T-helper 2 cell treated with Interferon-gamma antibody and Interleukin-4, amounts not matched to agents 100 ng/mL and 5 ng/mL, for 36 hours (primary cell): Measurements from ENCODE around the gene NUDC. TPM values are rescaled to one million over a fixed set of nuclear protein-coding genes. Genes with fewer than 3 reads are reported as not detected.
"Not testable (repeated sequence)": the region's sequence is repeated elsewhere in the genome, so short reads cannot be mapped to it uniquely, and the experiment has no call there.

Experiments
- intact Hi-C: fragments of 100-400 bp; cut with micrococcal nuclease; formaldehyde crosslinking; loops from one replicate; pipeline ENCODE4 v1.15.1; 2023
- total RNA-seq: library from RNA; stranded (reverse); gene quantifications from 2 replicates; pipeline ENCODE4 v1.2.3, GENCODE V29; 2022

Gene NUDC
- 88.6 and 91.4 TPM in 2 replicates for total RNA-seq

- intact Hi-C loops: loop anchor here (1.0 kb wide), 2 partner anchors 21 to 56 kb away; partner anchors contain the start of gene GPATCH3
These were observed at the start of gene NUDC for GRCh38 chr1:26921540-26922430. NUDC (plus strand) TSS chr1:26921743; CDS start chr1:26921849, 106 bp downstream.

DNA sequence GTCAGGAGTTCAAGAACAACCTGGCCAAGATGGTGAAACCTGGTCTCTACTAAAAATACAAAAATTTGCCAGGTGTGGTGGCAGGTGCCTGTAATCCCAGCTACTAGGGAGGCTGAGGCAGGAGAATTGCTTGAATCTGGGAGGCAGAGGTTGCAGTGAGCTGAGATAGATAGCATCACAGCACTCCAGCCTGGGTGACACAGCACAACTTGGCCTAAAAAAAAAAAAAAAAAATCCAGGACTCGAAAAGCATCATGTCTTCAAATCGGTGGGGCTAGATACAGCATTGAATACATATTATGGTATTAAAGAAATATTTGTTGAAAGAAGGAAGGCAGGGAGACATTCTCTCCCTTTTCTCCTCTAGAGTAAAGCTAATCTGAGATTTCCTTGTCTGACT, 48.4 kb upstream of the NUDC start:
- intact Hi-C loops: not testable (repeated sequence)

GRCh38 chr1:26874896-26875295, 46.6 kb upstream of the NUDC start:
- intact Hi-C loops: loop anchor here (5.0 kb wide), 1 partner anchor 63 kb away; no protein-coding TSS in a partner anchor

- intact Hi-C loops: loop anchor here (5.0 kb wide), 1 partner anchor 65 kb away; no protein-coding TSS in a partner anchor
These were observed 44.2 kb upstream of the NUDC start for GRCh38 chr1:26877326-26877725.

GRCh38 chr1:26879793-26880192, 41.8 kb upstream of the NUDC start:
- intact Hi-C loops: loop anchor here (5.0 kb wide), 1 partner anchor 67 kb away; no protein-coding TSS in a partner anchor

DNA sequence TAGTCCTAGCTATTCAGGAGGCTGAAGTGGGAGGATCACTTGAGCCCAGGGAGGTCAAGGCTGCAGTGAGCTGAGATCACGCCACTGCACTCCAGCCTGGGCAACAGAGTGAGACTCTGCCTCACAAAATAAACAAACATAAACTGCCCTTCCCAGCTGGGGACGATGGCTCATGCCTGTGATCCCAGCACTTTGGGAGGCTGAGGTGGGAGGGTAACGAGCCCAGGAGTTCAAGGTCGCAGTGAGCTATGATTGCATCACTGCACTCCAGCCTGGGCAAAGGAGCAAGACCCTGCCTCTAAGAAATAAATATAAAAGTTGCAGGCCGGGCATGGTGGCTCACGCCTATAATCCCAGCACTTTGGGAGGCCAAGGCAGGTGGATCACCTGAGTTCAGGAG, 39.9 kb upstream of the NUDC start:
- intact Hi-C loops: not testable (repeated sequence)

DNA sequence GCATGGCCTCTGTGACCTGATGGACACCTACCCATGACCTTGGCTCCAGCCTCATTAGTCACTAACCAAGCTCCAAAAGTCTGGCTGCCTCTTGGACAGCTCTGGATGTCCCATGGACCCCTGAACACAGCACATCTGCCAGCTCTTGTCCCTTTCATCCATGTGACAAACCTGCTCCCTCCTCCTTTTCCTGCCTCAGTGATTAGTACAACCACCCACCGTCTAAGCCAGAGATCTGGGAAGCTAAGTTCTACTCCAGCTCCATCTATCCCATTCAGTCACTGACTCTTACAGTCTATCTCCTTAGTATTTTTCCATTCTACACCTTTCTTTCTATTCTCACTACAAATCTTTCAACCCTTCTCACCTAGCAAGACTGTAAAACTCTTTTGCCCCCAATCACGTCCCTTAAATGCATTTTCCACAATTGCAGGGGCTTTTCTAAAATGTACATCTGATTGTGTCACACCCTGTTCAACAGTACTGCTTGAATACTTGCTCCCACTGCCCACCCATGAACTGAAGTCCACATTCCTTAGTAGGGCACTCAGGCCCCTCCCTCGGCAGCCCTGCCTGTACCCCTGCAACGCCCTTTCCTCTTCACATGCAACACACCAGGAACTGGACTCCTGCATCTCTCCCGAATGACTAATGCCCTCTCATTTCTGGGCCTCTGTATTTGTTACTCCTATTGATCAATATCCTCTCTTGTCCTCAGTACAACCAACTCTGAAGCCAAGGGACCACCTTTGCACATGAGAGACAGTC, 38.7 kb upstream of the NUDC start:
- intact Hi-C loops: no loop called here

- intact Hi-C loops: no loop called here
These were observed 34.4 kb upstream of the NUDC start for GRCh38 chr1:26887125-26887524.

GRCh38 chr1:26888231-26888630, 33.3 kb upstream of the NUDC start:
- intact Hi-C loops: no loop called here

GRCh38 chr1:26889551-26890466, 31.7 kb upstream of the NUDC start, which contains the start of gene GPN2:
GPN2 (minus strand) TSS chr1:26890283; CDS start chr1:26890096, 187 bp downstream.
- intact Hi-C loops: no loop called here

DNA sequence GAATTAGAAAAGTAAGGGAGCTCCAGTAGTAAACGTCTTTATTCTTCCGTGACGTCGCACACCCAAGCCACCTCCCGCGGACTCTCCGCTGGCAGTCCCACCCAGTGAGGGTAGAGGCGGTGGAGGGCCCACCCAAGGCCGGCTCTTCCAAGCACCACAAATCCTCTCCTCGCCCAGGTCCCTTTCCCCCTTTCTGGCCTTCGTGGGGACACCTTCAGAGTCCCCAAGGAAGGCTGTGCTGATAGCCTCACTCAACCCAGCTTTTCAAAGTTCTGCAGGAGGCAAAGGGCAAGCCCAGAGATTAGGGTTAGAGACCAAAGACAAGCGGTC, 31.1 kb upstream of the NUDC start:
- intact Hi-C loops: no loop called here

DNA sequence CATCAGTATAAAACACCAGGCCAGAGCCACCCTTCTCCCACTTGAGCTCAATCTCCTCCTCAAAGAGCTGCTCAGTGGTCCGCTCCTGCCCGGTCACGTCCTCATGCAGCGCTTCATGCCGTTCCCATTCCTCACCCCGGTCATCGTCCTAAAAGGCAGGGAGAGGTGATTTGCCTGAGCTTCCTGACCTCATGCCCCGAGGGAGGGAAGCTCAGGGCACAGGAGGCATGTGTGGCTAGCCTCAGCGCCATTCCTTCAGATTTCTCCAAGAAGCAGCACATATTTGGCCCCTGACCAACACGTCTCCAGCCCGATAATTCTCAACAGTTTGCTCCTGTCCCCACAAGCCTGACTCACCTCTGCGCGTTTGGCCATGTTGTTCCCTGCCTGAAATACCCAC, 27.3 kb upstream of the NUDC start:
- intact Hi-C loops: no loop called here

DNA sequence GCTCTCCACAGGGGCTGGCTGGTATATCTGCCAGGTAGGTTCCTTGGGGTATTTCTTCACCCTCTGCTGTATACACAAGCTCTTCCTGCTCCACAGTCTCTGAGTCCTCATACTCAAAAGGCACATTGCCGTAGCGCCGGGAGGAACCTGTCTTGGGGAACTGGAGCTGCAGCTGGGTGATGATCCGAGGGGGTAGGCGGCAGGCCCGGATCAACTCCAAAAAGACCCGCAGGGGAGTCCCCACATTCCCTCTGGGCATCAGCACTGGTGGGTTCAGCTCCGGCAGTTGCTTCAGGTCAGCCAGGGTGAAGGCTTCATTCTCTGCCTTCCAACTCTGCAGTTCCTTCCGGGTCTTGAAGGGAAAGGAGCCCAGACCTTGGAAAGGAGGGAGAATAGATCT, 24.2 kb upstream of the NUDC start:
- intact Hi-C loops: no loop called here

DNA sequence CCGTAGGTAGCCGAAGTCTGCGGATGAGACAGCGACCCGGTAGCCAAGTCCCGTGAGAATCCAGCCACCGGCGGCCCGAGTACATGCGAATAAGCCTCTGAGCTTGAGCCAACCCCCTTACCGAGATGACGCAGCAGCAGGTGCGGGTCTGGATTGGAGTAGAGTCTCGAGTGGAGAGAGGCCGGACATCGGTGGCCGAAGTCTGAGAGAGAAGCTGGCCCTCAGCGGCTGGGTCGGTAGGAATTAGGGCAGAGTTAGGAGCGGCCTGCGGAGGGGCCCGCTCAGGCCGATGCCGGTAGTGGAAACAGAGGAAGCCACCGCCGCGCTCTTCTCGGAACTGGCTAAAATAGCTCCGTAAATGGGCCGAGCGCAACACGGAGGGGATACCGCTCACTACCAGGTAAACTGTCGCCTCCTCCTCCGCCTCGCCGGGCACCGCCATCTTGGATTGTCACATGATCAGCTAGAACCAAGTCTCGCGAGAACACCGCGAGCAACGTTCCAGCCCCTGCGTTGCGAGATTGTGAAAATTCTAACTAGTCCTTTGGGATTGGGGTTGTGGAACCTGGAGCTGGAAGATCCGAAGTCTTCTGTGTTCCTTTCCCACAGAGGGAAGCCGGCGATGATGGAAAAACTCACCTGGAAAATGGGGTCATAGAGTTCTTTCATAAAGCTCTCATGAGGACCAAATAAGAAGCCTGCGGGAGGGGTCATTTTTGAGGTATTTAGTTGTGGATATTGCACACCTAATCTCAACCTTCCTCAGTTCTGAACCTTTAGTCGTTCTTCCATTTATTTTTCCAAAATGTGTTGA, 21.3 kb upstream of the NUDC start, which contains the start of gene GPATCH3:
Gene GPATCH3 (minus strand): TSS at position 467 of the 814 bp plus-strand sequence. CDS start 25 bp downstream, at position 442.
- intact Hi-C loops: loop anchor here (1.0 to 2.0 kb wide), 2 partner anchors 21 to 35 kb away; partner anchors contain the start of gene NUDC

GRCh38 chr1:26900815-26901511, 20.6 kb upstream of the NUDC start:
- intact Hi-C loops: loop anchor here (1.0 to 2.0 kb wide), 2 partner anchors 20 to 36 kb away; partner anchors contain the start of gene NUDC

GRCh38 chr1:26907071-26907917, 14.2 kb upstream of the NUDC start:
- intact Hi-C loops: no loop called here

DNA sequence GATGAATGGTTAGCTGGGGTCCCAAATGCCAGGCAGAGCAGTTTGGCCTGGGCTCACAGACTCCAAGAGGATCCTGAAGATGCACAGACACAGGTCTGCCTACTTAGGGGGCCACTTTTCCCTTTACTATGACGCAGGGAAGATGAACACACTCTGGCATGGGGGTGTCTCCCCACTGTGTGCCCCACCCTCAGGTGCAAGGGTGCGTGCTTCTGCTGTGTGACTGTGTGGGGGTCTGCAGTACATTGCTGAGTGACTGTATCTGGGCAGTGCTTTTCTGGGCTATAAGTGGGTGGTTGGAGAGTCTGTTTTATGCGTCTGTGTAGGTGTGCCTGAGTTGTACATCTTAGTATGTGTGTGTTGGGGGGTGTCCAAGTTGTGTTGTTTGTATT, 11.6 kb upstream of the NUDC start:
- intact Hi-C loops: no loop called here
